GM18511 (cell line): ENCODE measurements around the gene SLC46A2.

Experiments
- ATAC-seq: cut with Tn5 transposase; IDR thresholded peaks from one replicate; pipeline ENCODE4 v1.9.1; 2021; ENCODE audit warnings: mild to moderate bottlenecking, moderate library complexity; ENCODE audit not compliant: unreplicated experiment

SLC46A2 gene

DNA sequence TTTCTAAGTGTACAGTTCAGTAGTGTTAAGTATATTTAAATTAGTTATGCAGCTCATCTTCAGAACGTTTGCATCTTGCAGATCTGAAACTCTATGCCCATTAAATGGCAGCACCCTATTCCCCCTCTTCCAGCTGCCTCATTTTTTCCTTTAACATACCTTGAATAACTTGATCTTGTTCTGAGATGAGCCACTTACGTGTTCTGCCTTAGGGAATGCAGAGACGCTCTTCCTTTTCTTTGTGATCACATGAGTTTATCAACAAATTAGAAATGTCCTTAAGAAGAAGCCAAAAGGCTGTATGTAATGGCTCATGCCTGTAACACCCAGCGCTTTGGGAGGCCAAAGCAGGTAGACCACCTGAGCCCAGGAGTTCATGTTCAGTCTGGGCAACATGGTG, 57.6 kb downstream of the SLC46A2 start:
- no peak for ATAC-seq

DNA sequence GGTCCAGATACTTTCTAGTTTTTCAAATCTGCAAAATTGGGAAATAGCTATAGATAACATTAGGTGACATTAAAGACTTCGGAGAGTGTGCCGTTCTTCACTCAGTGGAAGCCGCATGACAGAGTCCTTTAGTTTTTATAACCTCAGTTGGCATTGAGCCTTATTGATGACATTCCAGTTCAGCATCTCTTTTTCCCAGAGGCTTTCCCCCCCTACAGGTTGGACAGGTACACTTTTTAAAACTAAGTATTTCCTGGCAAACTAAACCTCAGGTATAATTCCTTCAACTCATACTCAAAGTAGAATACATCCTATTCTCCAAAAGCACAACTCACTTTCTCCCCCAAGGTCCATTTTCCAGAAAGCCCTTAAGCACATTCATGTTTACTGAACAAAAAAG, 58.7 kb downstream of the SLC46A2 start:
- no peak for ATAC-seq

DNA sequence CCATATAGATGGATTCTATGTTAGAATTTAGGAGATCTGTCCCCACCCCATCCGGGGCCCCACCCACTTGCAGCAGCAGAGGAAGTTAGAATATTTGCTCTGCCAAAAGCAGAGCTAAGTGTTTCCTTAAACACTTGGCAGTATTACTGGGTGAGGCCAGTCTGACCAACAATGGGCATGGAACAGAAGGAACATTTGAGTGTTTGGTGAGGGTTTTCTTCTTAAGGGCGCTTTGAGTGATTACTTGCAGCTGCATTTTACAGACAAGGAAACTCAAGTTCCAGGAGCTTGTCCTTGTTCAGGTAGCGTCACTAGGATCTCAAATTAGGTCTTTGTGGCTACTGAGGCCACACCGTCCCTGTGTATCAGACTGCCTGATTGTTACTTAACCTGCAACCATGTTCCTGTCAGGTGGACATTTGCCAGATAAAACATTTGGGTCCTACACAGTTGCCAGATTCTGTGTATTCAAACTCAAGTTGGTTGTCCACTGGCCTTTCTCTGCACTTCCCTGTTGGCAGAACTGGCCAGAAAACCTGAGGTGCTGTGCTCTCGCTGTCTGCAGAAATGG, 59.3 kb downstream of the SLC46A2 start:
- no peak for ATAC-seq
